Activated CD8-positive, alpha-beta memory T cell treated with anti-CD3 and anti-CD28 coated beads, Interleukin-2, amount 50 U/mL, for 1 hour (primary cell): ENCODE data around the gene AK2.
"Not testable (repeated sequence)": the region's sequence is repeated elsewhere in the genome, so short reads cannot be mapped to it uniquely, and the experiment has no call there.

Experiments
- DNase-seq: peaks from one replicate; pipeline ENCODE4 v3.0.0-alpha.2; 2020; ENCODE audit errors: extremely low read depth

The AK2 gene

GRCh38 chr1:33000427-33001026, 36.2 kb downstream of the AK2 start:
- no peak for DNase-seq

GRCh38 chr1:32998997-32999396, 37.7 kb downstream of the AK2 start:
- no peak for DNase-seq

- no peak for DNase-seq
Measured at GRCh38 chr1:32998064-32998463, 38.6 kb downstream of the AK2 start.

GRCh38 chr1:32997381-32997891, 39.2 kb downstream of the AK2 start:
- no peak for DNase-seq

- not testable (repeated sequence) for DNase-seq
Measured at GRCh38 chr1:32993324-32993636, 43.4 kb downstream of the AK2 start.

- no peak for DNase-seq
Measured at GRCh38 chr1:32992489-32993323, 44.0 kb downstream of the AK2 start.

GRCh38 chr1:32991819-32992488, 44.7 kb downstream of the AK2 start:
- DNase-seq = no peak

GRCh38 chr1:32991386-32991785, 45.3 kb downstream of the AK2 start:
- DNase-seq = no peak

- no peak for DNase-seq
Measured at GRCh38 chr1:32990887-32991286, 45.8 kb downstream of the AK2 start.

GRCh38 chr1:32989160-32990050, 47.3 kb downstream of the AK2 start:
- DNase-seq = no peak

- no peak for DNase-seq
Measured at GRCh38 chr1:32988665-32989064, 48.0 kb downstream of the AK2 start.

GRCh38 chr1:32985226-32985625, 51.5 kb downstream of the AK2 start:
- no peak for DNase-seq

- no peak for DNase-seq
Measured at GRCh38 chr1:32984455-32985171, 52.1 kb downstream of the AK2 start.

- no peak for DNase-seq
Measured at GRCh38 chr1:32984090-32984454, 52.6 kb downstream of the AK2 start.

GRCh38 chr1:32983020-32983419, 53.7 kb downstream of the AK2 start:
- DNase-seq = no peak

GRCh38 chr1:32981003-32981901, 55.4 kb downstream of the AK2 start:
- DNase-seq = no peak

GRCh38 chr1:32980080-32980479, 56.6 kb downstream of the AK2 start:
- no peak for DNase-seq

- DNase-seq = no peak
Measured at GRCh38 chr1:32978854-32979253, 57.8 kb downstream of the AK2 start.

GRCh38 chr1:32977546-32978087, 59.1 kb downstream of the AK2 start:
- DNase-seq = no peak

- DNase-seq = not testable (repeated sequence)
Measured at GRCh38 chr1:32975055-32975454, 61.6 kb downstream of the AK2 start.
